Measurements from ENCODE around the gene OR52K2. TPM values are rescaled to one million over a fixed set of nuclear protein-coding genes. Genes with fewer than 3 reads are reported as not detected.

Gene OR52K2
- total RNA-seq, 2 experiments from 2014 or later = 0.18 TPM; not detected in 1

GRCh38 chr11:4455419-4455818 lies 6.3 kb downstream of the OR52K2 start:
- intact Hi-C loops (cut with DNase I, micrococcal nuclease) = no loop called here
- Mint-ChIP-seq H3K4me3 (no peak overlapping the region), H3K4me1 (no peaks in the 10 kb centered on the region), H3K36me3 (ENCODE audit: low read depth) (peaks cover 2% of the 10 kb centered on the region), H3K27me3 (no peaks in the 10 kb centered on the region), H3K9me3 (ENCODE audit: low read depth) (peaks cover 7% of the 10 kb centered on the region), H3K27ac (no peak overlapping the region)
- POLR2A ChIA-PET = no interaction called here
- DNase-seq (no peak), ATAC-seq (no peak)
- CTCF ChIA-PET = no interaction called here

DNA sequence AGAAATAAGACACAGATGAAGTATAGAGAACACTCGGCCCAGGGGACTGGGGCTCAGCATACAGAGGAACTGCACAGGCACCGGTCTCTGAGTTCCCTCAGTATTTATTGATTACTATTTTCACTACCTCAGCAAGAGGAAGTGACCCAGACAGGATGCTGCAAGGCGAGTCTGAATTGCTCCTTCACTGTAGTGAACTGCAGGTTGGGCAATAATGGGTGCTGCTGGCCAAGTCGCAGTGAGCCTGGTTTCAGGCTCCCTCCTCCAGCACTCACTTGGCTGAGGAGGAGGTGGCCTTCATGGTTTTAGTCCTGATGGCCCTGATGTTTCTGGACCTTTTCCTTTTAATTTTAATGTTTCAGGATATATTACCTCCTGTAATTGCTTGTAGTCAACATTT lies 10.4 kb downstream of the OR52K2 start:
- no peaks in the 10 kb centered on the region for H3K4me1 Mint-ChIP-seq
- CTCF ChIA-PET = no interaction called here
- H3K27ac Mint-ChIP-seq = no peak overlapping the region
- intact Hi-C loops (cut with DNase I, micrococcal nuclease) = no loop called here
- no peak overlapping the region for H3K4me3 Mint-ChIP-seq
- no peak for DNase-seq
- H3K27me3 Mint-ChIP-seq = peaks cover 8% of the 10 kb centered on the region
- POLR2A ChIA-PET = no interaction called here
- no peak for ATAC-seq
- peaks cover 2% of the 10 kb centered on the region for H3K36me3 Mint-ChIP-seq (ENCODE audit: low read depth)
- H3K9me3 Mint-ChIP-seq (ENCODE audit: low read depth) = peaks cover 11% of the 10 kb centered on the region

GRCh38 chr11:4460151-4460550 lies 11.1 kb downstream of the OR52K2 start:
- intact Hi-C loops (cut with DNase I, micrococcal nuclease) = no loop called here
- CTCF ChIA-PET = no interaction called here
- no peak for ATAC-seq
- Mint-ChIP-seq H3K4me1 (no peaks in the 10 kb centered on the region), H3K36me3 (ENCODE audit: low read depth) (no peaks in the 10 kb centered on the region), H3K27me3 (peaks cover 11% of the 10 kb centered on the region), H3K9me3 (ENCODE audit: low read depth) (peaks cover 9% of the 10 kb centered on the region), H3K27ac (no peak overlapping the region), H3K4me3 (no peak overlapping the region)
- POLR2A ChIA-PET = no interaction called here
- no peak for DNase-seq

DNA sequence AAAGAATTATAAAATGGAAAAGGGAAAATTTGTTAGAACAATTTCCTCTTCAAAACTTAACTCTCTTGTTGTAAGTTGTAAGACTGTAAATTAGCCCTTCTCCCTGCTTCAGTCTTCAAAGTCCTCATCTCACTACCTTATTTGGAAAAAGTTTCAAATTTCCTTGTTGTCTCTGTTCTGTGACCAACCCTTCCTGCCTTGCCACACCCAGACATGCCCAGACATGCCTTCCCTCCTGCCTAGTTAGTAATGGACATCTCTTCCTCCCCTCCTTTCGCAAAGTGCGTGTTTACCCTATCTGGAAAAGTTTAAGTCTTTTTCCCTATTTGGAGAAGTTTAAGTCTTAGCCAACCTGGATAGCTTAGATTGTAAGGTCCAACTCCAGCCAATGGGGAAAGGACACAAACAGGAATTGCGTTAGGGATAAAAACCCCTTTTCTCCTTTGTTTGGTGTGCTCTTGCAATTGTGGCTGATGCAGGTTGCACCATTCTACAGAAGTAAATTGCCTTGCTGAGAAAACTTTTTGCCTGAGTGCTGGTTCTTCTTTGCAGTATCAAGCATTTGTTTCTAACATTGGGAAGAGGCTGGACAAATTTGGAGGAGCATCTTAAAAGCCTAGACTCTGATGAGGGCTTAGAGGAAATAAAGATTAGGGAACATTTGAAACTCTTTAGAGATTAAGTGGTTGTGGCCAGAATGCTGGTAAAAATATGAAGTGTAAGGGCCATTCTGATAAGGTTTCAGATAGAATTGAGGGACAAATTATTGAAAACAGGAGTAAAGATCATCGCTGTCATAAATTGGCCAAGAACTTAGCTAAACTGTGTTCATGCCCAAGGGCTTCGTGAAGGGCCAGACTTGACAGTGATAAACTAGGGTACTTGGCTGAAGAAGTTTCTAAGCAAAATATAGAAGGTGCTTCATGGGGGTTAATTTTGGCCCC lies 15.4 kb downstream of the OR52K2 start:
- intact Hi-C loops (cut with DNase I, micrococcal nuclease) = no loop called here
- Mint-ChIP-seq H3K36me3 (ENCODE audit: low read depth) (no peaks in the 10 kb centered on the region), H3K9me3 (ENCODE audit: low read depth) (peaks cover 9% of the 10 kb centered on the region), H3K4me1 (no peaks in the 10 kb centered on the region), H3K4me3 (no peak overlapping the region), H3K27me3 (peaks cover 11% of the 10 kb centered on the region), H3K27ac (no peak overlapping the region)
- ChIA-PET POLR2A (no interaction called here), CTCF (no interaction called here)
- DNase-seq (no peak), ATAC-seq (no peak)

- H3K9me3 Mint-ChIP-seq (ENCODE audit: low read depth) = peaks cover 9% of the 10 kb centered on the region
- ChIA-PET POLR2A (interaction anchor here (0.6 kb wide), 1 partner anchor 1167 kb away, joined by 3 read pairs; no protein-coding TSS in a partner anchor), CTCF (no interaction called here)
- ATAC-seq = no peak
- no peak overlapping the region for H3K27ac Mint-ChIP-seq
- H3K27me3 Mint-ChIP-seq = peaks cover 14% of the 10 kb centered on the region
- no peak overlapping the region for H3K4me3 Mint-ChIP-seq
- DNase-seq = no peak
- no peaks in the 10 kb centered on the region for H3K4me1 Mint-ChIP-seq
- no peaks in the 10 kb centered on the region for H3K36me3 Mint-ChIP-seq (ENCODE audit: low read depth)
- intact Hi-C loops (cut with DNase I, micrococcal nuclease) = no loop called here
These were observed 16.3 kb downstream of the OR52K2 start for GRCh38 chr11:4465407-4465806.

DNA sequence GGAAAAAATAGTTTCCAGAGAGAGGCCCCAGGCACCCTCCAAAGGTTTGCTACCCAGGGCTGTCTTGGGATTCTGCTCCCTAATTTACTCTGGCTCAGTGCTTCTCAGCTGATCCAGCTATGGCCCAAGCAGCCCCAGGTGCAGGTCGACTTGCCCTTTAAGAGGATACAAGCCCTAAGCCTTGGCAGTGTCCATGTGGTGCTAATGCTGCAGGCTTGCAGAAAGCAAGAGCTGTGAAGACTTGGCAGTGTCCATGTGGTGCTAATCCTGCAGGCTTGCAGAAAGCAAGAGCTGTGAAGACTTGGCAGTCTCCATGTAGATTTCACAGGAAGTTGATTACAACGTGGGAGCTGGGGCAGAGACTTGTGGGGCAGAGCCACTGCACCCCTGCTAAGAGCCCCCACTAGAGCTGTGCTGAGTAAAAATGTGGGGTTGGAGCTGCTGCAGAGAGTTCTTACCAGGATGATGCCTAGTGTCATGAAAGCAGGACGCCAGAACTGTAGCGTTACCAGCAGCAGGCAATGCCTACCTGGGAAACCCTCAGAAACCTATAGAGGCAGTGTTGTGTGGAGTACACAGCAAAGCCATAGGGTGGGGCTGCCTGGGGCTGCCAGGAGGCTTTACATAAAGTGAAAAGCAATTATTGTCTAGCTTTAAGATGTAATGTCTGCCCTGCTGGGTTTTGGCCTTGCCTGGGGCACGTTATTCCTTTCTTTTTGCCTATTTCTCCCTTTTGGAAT lies 17.2 kb downstream of the OR52K2 start:
- peaks cover 9% of the 10 kb centered on the region for H3K9me3 Mint-ChIP-seq (ENCODE audit: low read depth)
- no peak overlapping the region for H3K4me3 Mint-ChIP-seq
- no peaks in the 10 kb centered on the region for H3K4me1 Mint-ChIP-seq
- H3K36me3 Mint-ChIP-seq (ENCODE audit: low read depth) = no peaks in the 10 kb centered on the region
- DNase-seq (no peak), ATAC-seq (no peak)
- intact Hi-C loops (cut with DNase I, micrococcal nuclease) = no loop called here
- ChIA-PET POLR2A (no interaction called here), CTCF (no interaction called here)
- no peak overlapping the region for H3K27ac Mint-ChIP-seq
- H3K27me3 Mint-ChIP-seq = peaks cover 14% of the 10 kb centered on the region

DNA sequence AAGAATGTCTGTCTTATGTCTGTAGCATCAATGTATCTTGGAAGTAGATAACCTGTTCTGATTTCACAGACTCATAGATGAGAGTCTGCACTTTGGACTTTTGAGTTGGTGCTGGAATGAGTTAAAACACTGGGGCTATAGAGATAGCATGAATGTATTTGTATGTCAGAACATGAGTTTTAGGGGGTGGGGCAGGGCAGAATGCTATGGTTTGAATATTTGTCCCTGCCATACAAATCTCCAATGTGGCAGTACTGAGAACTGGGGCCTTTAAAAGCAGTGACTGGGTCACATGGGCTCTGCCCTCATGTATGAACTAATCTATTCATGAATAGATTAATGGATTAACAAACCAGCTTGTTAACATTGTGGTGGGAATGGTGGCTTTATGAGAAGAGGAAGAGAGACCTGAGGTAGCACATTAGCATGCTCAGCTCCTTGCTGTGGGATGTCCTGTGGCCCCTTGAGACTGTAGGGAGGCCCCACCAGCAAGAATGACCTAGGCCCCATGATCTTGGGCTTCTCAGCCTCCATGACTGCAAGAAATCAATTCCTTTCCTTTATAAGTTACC lies 17.9 kb downstream of the OR52K2 start:
- H3K27me3 Mint-ChIP-seq = peaks cover 12% of the 10 kb centered on the region
- no peaks in the 10 kb centered on the region for H3K4me1 Mint-ChIP-seq
- no peak for DNase-seq
- no peaks in the 10 kb centered on the region for H3K36me3 Mint-ChIP-seq (ENCODE audit: low read depth)
- no peak overlapping the region for H3K27ac Mint-ChIP-seq
- POLR2A ChIA-PET = no interaction called here
- peaks cover 9% of the 10 kb centered on the region for H3K9me3 Mint-ChIP-seq (ENCODE audit: low read depth)
- no peak for ATAC-seq
- intact Hi-C loops (cut with DNase I, micrococcal nuclease) = no loop called here
- CTCF ChIA-PET = interaction anchor here (0.6 kb wide), 1 partner anchor 24 kb away, joined by 3 read pairs; no protein-coding TSS in a partner anchor
- no peak overlapping the region for H3K4me3 Mint-ChIP-seq

DNA sequence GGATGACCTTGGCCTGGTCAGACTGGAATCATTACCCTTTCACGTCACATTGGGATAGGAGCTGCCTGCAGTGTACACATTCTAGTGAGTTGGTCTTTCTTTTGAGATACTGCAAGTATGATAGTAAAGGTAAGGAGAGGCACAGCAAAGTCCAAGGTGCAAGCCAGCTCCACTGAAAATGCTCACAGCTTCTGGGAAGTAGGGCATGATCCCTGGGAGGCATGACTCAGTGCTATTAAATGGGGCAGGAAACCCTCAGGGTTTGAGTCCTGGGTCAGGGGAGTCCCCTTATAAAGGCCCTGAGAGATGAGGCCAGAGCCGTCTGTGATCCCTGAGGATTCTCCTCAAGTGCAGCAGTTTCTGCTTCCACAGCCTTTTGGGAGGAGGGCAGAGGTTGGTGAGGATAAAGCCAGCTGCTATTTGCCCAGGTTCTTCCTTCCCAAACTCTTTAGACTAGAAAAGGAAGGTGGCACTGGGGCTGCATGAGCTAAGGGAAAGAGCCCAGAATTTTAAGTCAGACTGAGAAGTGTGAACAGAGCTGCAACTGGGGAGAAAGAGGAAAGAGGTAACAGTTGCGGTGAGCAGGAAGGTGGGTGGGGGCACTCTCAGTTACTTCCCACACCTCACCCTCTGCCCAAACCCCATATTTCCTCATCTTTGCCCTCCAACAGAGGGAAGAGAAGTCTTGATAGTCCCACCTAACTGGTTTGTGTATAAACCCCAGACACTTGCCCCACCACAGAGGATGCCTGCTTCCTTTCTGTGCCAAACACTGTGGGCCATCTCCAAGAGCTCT lies 18.9 kb downstream of the OR52K2 start:
- intact Hi-C loops (cut with DNase I, micrococcal nuclease) = no loop called here
- Mint-ChIP-seq H3K36me3 (ENCODE audit: low read depth) (no peaks in the 10 kb centered on the region), H3K4me3 (no peak overlapping the region), H3K27me3 (peaks cover 6% of the 10 kb centered on the region), H3K4me1 (no peaks in the 10 kb centered on the region), H3K27ac (no peak overlapping the region), H3K9me3 (ENCODE audit: low read depth) (peaks cover 9% of the 10 kb centered on the region)
- DNase-seq (no peak), ATAC-seq (no peak)
- CTCF ChIA-PET = interaction anchor here (0.6 kb wide), 1 partner anchor 25 kb away, joined by 3 read pairs; no protein-coding TSS in a partner anchor
- POLR2A ChIA-PET = no interaction called here

DNA sequence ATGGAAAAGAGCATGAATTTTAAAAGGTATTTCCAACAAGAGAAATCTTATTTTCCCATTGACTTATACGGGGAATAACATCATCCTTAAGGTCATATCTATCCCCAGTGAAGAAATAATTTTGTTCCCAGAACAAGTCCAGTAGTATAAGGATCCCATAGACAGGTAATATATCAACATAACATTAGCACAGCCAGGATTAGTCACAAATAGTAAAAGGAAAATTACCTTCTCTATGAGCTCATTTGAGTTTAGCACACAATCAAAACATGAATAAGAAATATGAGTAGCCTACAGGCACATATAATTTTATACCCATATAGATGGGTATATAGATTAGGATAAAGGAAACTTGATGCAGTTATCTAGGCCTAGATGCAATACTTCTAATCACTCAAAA lies 30.5 kb downstream of the OR52K2 start:
- ChIA-PET CTCF (interaction anchor here (0.5 to 1.0 kb wide), 5 partner anchors 29 to 383 kb away, joined by 3 to 4 read pairs (median 3); no protein-coding TSS in a partner anchor), POLR2A (interaction anchor here (1.4 kb wide), 1 partner anchor 12 kb away, joined by 4 read pairs; no protein-coding TSS in a partner anchor)
- Mint-ChIP-seq H3K4me1 (peaks cover 15% of the 10 kb centered on the region), H3K4me3 (no peak overlapping the region), H3K27me3 (peaks cover 12% of the 10 kb centered on the region), H3K27ac (no peak overlapping the region), H3K36me3 (ENCODE audit: low read depth) (no peaks in the 10 kb centered on the region), H3K9me3 (ENCODE audit: low read depth) (no peaks in the 10 kb centered on the region)
- no peak for DNase-seq
- intact Hi-C loops (cut with DNase I, micrococcal nuclease) = loop anchor here in 1 of 2 experiments (5.0 kb wide), 1 partner anchor 128 kb away; the partner anchor contains the start of gene TRIM68
- no peak for ATAC-seq

- ATAC-seq (peak; percentile 87), DNase-seq (peak; percentile 29)
- H3K9me3 Mint-ChIP-seq (ENCODE audit: low read depth) = no peaks in the 10 kb centered on the region
- peaks cover 7% of the 10 kb centered on the region for H3K27me3 Mint-ChIP-seq
- intact Hi-C loops (cut with DNase I, micrococcal nuclease) = loop anchor here in 1 of 2 experiments (1.0 to 5.0 kb wide), 2 partner anchors 87 to 127 kb away; partner anchors contain the start of genes TRIM21 and TRIM68
- no peaks in the 10 kb centered on the region for H3K36me3 Mint-ChIP-seq (ENCODE audit: low read depth)
- no peak overlapping the region for H3K4me3 Mint-ChIP-seq
- peak overlapping the region; percentile 22 for H3K27ac Mint-ChIP-seq
- peaks cover 15% of the 10 kb centered on the region for H3K4me1 Mint-ChIP-seq
- CTCF ChIA-PET = interaction anchor here (1.0 kb wide), 1 partner anchor 28 kb away, joined by 3 read pairs; no protein-coding TSS in a partner anchor
- POLR2A ChIA-PET = no interaction called here
These were observed 31.6 kb downstream of the OR52K2 start for GRCh38 chr11:4480577-4481239.

All from activated CD4-positive, alpha-beta T cell treated with anti-CD3 and anti-CD28 coated beads for 36 hours (primary cell).